Lung microvascular endothelial cell (primary cell): Measurements from ENCODE around the gene RAB40C. TPM values are rescaled to one million over a fixed set of nuclear protein-coding genes. Genes with fewer than 3 reads are reported as not detected.

Experiments used
- DNase-seq, 2 donors: peaks; one replicate each; pipeline versions ENCODE4 v3.0.0 to v3.0.0-alpha.2; 2010; ENCODE audit warnings: low read depth in 2 of 2
- total RNA-seq: library from RNA; depleted of rRNA; stranded (reverse); fragments of >200 nt; gene quantifications from 2 replicates; pipeline ENCODE4 v1.2.1, GENCODE V29; 2014

Gene RAB40C, protein sequence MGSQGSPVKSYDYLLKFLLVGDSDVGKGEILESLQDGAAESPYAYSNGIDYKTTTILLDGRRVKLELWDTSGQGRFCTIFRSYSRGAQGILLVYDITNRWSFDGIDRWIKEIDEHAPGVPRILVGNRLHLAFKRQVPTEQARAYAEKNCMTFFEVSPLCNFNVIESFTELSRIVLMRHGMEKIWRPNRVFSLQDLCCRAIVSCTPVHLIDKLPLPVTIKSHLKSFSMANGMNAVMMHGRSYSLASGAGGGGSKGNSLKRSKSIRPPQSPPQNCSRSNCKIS
- total RNA-seq: 6.8 and 10.9 TPM in 2 replicates

DNA sequence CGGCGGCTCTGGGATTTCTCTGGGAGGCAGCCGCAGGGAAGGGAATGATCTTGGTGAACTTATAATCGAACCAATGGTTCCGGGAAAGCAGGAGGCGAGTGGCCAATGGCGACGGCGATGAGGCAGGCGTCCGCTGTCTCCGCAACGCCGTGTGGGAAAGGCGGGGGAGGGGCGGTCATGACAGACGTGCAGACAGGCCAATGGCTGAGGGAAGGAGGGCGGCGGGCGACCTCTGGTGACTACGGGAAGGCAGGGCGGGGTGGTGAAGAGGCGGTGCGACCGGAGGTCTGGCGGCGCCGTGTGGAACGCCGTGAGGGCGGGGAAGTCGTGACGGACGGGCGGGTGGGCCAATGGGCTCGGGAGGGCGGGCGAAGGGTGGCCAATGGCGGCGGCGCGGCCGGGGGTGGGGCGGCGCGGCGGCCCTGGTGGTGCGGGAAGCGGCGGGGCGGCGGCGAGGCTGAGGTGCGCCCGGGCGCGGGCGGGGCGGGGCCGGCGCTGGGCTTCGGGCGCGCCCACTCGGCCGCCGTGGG, at the start of gene RAB40C:
RAB40C (plus strand) TSS at position 409 of the 530 bp plus-strand sequence. CDS start 226 bp downstream, outside the sequence.
- peak; percentile 99 to 100 for DNase-seq

DNA sequence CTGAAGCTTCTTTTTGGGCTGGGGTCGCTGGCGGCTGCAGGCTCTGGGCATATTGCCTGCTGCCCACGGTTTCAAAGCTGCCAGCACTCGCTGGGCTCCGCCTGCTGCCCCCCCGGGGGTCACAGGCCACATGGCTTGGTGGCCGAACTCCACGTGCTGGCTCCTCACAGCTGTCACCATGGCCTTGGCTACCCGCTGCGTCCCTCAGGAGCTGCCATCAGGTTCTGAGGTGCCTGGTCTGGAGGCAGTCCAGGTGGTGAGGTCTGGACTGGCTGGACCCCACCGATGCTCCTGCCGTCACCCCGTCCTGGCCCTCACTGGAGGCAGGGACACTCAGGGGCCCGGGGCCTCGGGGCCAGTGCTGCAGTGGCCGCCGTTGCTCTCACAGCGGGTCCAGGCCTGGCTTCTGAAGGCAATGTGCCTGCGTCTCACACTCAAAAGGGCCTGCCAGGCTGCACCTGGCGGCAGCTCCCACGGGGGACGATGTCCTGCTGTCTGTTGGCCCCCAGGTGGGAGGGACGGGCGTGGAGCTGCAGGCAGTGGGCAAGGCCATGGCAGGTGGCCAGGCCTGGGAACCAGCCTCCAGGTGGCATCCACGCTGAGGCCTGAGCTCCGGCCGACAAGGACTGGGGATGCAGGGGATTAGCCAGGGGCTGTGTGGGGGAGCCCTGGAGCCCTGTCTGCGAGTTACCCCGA, 49.1 kb upstream of the RAB40C start:
- DNase-seq: no peak

- no peak for DNase-seq
Measured at GRCh38 chr16:543301-544164, 46.3 kb upstream of the RAB40C start.

DNA sequence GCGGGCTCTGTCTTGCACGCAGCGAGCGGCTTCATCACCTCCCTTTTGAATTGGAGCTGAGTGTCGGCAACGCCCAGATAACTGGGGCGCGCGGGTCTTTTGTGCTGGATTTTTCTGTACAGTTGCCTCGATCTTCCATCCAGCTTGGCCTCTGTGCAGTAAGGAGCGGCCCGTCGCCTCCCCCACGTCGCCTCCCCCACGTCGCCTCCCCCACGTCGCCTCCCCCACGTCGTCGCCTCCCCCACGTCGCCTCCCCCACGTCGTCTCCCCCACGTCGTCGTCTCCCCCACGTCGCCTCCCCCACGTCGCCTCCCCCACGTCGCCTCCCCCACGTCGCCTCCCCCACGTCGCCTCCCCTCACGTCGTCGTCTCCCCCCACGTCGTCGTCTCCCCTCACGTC, 45.3 kb upstream of the RAB40C start:
- no peak for DNase-seq

- DNase-seq: peak; percentile 46 to 71
Measured at GRCh38 chr16:546909-547770, 42.7 kb upstream of the RAB40C start.

GRCh38 chr16:548586-548985, 41.3 kb upstream of the RAB40C start:
- DNase-seq: no peak

- no peak for DNase-seq
Measured at GRCh38 chr16:549544-550263, 40.2 kb upstream of the RAB40C start.

DNA sequence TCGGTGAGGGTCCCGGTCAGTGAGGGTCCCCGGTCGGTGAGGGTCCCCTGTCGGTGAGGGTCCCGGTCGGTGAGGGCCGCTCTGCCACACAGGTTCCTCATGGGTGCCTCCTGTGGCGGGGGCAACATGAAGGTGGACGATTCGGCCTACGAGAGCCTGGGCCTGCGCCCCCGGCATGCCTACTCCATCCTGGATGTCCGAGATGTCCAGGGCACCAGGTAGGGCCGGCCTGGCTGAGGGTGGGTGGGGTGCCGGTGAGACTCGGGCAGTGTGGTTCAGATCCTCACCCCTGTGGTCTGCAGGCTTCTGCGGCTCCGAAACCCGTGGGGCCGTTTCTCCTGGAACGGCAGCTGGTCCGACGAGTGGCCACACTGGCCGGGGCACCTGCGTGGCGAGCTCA, 38.7 kb upstream of the RAB40C start:
- DNase-seq: no peak

DNA sequence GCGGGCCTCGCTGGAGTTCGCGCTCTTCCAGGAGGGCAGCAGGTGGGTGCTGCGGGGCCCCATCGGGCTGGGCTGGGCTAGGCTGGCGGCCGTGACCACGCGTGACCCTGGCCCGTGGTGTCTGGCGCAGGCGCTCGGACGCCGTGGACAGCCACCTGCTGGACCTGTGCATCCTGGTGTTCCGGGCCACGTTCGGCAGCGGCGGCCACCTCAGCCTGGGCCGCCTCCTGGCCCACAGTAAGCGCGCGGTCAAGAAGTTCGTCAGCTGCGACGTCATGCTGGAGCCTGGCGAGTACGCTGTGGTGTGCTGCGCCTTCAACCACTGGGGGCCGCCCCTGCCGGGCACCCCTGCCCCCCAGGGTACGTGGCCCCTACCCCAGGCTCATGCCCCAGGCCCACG, 37.7 kb upstream of the RAB40C start:
- DNase-seq: no peak

DNA sequence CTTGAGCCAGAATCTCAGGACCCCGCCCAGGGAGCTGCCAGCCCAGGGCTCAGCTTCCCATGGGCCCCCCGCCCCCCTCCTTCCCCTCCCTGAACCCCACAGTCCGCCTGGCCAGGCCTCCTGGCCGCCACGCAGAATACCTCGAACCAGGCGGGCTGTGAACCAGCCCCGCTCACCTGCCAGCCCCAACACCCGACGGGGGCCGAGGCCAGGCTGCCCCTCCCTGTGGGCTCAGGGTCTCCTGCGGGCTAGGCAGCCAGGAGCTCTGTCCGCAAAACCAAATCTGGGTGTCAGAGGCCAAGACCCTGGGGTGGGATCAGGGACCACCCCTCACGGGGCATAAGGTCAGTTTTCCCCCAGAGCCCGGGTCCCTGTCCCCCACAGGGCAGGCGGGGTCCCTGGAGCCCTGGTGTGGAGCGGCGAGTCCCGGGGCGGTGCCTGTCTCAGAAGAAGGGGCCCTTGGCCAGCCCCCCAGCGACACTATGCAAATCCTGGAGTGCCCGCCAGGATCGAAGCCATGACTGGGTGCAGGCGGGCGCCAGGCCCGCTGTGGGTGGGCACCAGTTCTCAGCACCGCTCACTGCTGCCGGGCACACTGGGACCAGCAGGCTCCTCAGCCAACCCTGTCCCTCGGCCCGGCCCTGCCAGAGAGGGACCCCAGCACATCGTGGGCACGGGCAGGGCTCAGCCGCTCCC, 36.1 kb upstream of the RAB40C start:
- DNase-seq: no peak

GRCh38 chr16:554297-554621, 35.6 kb upstream of the RAB40C start:
- no peak for DNase-seq

DNA sequence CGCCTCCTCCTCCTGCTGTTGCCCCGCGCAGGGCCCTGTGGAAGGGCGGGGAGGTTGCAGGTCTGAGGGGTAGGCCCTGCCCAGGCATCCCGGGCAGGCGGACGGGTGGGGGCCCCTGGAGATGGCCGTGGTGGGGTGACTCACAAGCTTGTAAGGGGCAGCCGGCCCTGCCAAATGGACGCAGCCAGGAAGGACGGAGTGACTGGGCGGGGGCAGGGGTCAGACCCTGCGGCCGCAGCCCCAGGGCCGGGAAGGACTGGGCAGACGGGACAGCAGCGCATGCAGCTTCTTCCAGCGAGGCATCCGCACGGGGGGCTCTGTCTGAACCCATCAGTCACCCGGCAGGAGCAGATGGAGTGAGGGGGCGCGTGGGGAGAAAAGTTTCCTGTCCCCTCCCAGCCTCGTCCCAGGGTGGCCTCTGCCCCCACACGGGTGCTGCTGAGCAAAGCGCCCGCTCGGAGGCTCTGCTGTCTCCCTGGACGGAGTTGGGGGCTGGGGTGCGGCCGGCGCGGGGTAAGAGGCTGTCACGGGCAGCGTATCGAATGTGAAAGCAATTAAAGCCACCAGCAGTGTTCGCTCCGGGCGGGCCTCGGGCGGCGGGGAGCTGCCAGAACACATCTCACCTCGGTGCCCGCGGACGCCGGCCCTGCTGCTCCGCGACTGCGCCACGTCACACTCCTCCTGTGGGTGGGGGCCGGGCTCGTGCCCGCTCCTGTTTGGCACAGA, 35.1 kb upstream of the RAB40C start:
- DNase-seq: peak in 1 of 2 donors; percentile 82

DNA sequence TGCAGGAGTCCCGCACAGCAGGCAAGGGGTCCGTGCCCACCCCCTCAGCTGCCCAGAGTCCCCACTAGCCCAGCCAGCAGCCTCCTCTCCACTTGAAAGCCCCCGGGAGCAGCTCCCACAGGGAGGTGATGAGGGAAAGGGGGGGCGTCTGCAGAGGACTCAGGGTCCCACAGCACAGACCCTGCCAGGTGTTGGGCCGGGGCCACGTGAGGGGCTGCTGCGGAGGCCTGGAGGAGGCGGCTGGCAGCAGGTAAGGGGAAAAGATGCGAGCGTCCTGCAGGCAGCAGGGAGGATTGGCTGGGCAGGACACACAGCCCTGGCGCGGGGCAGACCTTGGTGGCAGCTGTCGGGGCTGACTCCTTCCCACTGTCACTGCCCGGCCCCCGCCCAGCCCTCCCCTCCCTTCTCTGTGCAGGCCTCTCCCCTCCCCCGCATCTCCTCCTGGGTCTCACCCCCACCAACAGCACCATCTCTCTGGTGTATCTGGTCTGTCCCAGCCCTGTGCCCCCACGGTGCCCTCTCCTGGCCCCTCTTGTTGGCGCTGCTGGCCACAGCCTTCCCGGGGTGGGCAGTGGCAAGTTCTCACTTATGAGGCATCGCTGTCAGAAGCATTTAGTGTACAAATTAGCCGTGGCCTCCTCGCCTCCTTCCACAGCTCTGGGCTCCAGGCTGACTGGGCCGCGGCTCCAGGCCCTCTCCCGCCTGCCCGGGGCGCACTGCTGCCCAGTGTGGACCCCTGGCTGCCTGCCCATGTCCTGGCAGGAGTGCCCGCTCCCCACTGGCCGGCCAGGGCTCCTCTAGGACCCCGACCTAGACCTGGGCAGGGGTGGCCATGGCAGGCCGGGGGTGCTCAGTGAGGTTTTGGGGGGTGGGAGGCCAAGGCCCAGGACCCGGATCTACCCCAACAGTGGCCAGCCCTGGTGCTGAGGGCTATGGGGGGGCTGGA, 34.1 kb upstream of the RAB40C start:
- DNase-seq: no peak

- DNase-seq: no peak
Measured at GRCh38 chr16:556474-557173, 33.2 kb upstream of the RAB40C start.

DNA sequence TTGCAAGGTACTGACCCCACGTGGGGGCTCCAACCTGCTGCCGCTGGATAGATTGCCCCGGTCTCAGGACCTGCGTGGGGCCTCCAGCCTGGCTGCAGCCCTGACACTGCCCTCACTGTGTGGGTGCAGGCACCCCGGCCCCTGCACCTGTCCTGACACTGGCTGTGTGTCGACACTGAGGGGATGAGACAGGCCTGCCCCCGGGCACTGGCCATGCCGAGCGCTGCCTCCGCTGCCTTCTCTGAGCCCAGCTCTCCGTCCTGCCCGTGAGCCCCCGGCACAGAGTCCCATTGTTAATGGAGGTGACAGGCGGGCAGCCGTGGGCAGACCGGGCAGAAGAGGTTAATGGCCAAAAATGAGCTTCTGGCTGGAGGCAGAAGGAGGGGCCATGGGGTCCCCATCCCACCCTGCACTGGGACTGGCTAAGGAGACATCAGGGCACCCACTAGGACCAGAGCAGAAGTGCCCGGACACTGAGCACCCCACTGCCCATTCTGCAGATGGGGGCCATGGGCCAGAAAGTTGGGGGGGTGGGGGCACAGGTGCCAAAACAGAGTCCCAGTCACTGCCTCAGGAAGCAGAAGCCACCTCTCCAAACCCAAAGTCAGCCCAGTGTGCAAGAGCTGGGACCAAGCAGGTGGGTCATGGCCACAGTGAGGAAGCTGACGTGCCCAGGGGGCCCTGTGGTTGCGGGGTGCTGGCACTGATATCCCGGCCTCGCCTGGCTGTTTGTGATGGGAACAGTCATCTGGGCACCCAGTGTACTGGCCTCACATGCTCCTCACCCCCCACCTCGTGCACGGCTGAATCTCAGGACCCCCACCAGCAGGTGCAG, 32.2 kb upstream of the RAB40C start:
- DNase-seq: no peak

DNA sequence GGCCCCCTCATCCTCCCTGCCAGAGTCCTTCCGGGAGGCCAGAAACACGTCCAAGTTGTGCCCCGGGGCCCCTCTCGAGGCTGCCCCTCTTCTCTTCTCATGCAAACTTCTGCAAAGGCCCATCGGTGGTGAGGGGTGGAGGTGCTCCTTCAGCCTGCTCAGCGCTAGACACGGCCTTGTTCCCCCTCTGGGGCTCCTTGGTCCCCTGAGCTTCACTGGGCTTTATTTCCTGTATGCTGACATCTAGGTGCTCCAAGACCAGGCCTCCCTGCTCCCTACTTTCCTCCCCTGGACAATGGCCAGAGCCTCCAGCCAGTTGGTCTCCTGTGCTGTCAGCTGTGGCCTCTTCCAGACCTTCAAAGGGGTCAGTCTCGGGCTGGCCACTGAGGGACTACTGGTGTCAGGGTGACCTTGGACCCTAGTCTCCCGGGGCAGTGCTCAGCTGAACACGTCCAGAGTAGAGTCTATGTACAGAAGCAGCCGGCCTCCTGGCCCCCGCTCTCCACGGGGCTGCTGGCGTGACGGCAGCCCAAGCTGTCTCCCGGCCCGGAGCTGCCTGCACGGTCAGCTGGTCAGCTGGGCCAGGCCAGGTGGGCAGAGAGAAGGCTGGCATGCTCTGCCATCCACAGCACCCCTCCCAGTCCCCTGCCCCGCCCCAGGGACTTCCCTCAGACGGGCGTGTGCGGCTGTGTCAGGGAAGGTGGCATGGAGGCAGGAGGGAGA, 31.4 kb upstream of the RAB40C start:
- no peak for DNase-seq
